ENCODE data around the gene GET4.

GET4 gene

DNA sequence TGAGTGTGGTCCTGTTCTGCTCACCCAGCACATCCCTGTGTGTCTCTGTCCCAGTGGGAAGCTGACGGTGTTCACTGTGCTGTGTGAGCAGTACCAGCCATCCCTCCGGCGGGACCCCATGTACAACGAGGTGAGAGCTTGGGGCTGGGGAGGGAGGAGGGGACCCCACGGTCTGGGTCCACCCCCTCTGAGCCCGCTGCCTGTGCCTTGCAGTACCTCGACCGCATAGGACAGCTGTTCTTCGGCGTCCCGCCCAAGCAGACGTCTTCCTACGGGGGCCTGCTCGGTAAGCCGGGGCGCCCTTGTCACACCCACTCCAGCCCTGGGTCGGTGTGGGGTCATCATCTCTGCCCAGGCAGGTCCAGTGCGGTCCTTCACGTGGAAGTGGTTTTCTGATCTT, 17.3 kb downstream of the GET4 start:
- TF ChIP-seq GATA3 (IDR thresholded peaks at IDR 0.05; ENCODE audit: low read depth, low read length): no peak
- no peak for TF ChIP-seq GATA2 (IDR thresholded peaks at IDR 0.05; ENCODE audit: low read depth, low read length)

DNA sequence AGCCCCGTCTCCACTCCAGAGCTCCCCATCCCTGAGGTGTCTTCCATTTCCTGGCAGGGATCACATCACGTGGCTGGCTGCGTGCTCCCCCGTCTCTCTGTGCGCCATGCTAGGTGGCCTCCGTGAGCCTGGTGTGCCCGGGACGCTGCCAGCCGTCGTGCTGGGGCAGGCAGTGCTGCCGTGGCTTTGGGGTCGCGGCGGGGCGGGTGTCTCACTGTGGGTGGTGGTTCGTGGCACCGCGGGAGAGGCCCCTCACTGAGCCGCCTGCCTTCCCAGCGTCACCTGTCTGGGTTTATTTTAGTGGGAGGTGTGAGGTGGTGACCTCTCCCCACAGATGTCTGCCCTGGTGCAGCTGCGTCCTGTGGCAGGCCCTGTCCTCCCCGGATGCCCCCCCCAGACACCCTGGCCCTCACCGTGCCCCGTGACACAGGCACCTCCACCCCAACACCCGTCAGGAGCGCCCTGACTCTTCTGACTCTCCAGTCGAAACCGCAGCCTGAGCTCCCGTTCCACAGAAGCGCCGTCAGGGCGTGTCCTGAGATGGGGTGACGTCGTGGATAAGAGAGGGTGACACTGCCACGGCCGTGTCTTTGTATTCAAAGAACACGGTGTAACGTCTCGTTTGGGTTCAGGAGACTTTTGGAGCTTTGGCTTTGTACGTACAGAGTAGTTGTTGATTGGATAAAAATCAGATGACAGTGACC, 18.0 kb downstream of the GET4 start:
- no peak for TF ChIP-seq GATA2 (IDR thresholded peaks at IDR 0.05; ENCODE audit: low read depth, low read length)
- TF ChIP-seq GATA3 (IDR thresholded peaks at IDR 0.05; ENCODE audit: low read depth, low read length): no peak

DNA sequence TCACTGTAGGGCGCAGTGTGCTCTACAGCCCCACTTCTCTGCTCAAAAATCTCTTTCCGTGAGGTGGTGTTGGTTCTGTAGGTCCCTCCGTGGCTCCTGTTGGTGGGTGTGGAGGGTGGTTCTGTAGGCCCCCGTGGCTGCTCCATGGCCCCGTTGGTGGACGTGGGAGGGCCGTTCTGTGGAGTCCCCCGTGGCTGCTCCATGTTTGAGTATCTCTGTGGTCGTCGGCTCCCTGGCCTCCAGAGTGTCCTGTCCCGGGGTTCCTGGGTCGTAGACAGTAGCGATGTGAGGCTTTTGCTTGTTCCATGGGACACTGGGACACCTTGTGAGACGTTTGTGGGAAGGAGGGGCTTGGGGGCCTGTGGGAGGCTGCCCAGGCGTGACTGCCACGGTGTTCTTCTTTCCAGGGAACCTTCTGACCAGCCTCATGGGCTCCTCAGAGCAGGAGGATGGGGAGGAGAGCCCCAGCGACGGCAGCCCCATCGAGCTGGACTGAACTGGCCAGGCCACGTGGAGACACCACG, 18.6 kb downstream of the GET4 start:
- no peak for TF ChIP-seq GATA2 (IDR thresholded peaks at IDR 0.05; ENCODE audit: low read depth, low read length)
- TF ChIP-seq GATA3 (IDR thresholded peaks at IDR 0.05; ENCODE audit: low read depth, low read length): no peak

DNA sequence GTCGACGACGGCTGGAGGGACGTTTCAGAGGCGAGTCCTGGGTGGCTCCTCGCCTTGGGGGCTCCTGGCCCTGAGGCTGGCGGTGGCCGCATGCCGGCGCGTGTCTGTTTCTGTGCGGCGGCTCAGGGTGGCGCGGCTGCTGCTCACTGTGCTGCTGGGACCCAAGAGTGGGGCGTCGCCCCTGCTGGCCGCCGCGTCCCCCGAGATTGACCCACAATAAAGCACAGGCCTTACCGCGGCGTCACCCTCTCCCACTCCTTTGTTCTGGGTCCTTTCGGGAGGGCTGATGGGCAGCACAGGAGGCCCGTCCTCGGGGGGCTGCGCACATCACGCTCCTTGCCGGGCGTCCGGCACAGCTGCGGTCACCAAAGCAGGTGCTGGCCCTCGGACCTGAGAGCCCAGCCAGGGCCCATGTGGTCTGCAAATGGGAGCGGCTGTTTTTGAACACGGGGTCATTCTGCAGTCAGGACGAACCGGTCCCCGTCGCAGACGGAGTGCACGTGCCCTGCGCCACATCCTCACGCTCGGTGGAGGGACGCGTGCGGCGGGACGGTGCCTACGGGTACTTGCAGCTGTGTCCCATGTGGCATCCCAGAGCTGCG, 19.2 kb downstream of the GET4 start:
- TF ChIP-seq GATA3 (IDR thresholded peaks at IDR 0.05; ENCODE audit: low read depth, low read length): no peak

DNA sequence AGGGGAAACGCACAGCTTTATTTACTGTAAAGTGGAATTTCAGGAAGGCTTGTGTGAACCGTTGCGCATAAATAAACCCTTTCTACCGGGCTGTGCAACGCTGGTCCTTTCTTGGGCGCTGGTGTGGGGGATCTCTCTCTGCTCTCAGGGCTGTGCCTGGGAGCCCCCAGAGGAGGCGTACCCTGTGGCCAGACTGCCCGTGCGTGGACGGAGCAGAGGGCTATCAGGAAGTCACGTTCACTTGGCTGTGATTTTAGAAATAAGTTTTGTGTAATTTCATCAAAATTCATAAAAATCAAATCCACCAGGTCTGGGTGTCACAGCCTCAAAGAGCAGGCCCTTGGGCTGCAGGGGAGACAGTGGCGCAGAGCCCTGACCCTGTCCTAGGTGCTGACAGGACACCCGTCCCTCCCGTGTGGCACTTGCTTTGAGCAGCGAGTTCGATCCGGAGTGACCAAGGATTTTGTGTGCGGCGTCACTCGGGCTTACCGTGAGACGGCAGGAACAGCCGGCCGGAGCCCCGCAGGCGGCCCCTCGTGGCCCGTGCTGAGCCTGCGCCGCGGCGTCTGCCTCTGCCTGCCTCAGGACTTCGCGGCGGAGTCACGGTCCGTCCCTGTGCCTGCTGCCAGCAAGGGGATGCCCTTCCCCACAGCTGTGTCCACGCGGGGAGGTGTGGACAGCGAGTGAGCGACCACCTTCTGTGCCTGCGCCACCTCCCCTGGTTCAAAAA, 20.2 kb downstream of the GET4 start:
- no peak for TF ChIP-seq GATA3 (IDR thresholded peaks at IDR 0.05; ENCODE audit: low read depth, low read length)
- TF ChIP-seq GATA2 (IDR thresholded peaks at IDR 0.05; ENCODE audit: low read depth, low read length): no peak

DNA sequence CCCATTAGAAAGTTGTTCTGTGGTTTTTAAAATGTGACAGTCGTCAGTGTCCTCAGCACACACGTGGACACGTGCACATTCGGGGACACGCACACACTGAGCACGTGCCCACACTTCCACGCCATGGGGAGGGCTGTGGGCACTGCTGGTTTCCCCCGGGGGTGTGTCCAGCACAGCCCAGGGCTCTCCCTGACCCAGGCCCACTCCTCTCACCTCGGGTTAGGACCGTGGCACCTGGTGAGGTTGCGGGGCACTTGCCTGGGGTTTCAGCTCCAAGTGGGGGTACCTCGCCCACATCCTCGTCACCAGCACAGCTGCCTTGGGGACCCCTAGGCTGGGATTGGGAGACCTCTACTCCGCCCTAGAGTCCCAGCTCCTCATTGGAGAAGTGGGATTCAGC, 20.7 kb downstream of the GET4 start:
- TF ChIP-seq GATA3 (IDR thresholded peaks at IDR 0.05; ENCODE audit: low read depth, low read length) (no peak), GATA2 (IDR thresholded peaks at IDR 0.05; ENCODE audit: low read depth, low read length) (no peak)

DNA sequence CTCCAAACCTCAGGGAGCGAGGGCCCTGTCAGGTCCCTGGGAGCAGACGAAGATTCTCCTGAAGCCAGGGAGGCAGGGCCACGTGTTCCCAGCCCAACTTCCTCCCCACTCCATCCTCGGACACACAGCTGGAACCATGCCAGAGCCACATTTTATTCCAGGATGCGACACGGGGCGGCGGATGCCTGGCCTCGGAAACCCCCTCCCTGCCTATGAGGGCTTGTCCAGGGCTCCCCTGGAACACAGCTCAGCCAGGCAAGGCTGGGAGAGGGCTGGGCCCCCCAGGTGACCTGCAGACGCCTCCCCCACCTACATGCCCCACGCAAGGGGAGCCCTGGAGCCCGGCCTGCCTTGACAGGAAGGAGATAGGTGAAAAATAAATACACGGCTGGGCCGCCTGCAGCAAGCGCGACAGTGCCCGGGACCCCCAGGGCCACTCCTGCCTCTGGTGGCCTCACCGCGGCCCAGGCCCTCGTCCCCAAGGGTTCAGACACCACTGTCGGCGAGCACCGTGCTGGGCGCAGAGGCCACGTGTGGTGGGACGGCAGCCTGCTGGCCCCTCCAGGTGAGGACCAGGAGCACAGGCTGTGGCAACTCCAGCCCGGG, 21.5 kb downstream of the GET4 start:
- no peak for TF ChIP-seq GATA2 (IDR thresholded peaks at IDR 0.05; ENCODE audit: low read depth, low read length)
- TF ChIP-seq GATA3 (IDR thresholded peaks at IDR 0.05; ENCODE audit: low read depth, low read length): no peak

DNA sequence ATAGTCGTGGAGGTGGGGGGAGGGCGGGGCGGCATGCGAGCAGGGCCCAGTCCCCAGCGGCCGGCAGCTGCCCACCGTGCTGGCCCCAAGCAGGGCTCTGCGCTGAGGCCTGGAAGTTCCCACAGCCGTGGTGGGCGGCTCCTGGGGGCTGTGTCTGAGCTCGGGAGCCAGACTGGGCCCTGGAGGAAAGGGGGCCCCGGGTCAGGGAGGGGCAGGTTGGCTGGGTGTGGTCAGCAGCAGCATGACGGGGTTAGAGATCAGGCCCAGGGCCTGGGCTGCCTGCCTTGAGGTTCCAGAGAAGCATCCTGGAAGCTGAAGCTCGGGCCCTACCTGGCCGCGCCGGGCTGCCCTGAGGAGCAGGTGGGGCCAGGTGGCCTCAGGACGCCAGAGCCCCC, 22.1 kb downstream of the GET4 start:
- TF ChIP-seq GATA3 (IDR thresholded peaks at IDR 0.05; ENCODE audit: low read depth, low read length) (no peak), GATA2 (IDR thresholded peaks at IDR 0.05; ENCODE audit: low read depth, low read length) (no peak)

DNA sequence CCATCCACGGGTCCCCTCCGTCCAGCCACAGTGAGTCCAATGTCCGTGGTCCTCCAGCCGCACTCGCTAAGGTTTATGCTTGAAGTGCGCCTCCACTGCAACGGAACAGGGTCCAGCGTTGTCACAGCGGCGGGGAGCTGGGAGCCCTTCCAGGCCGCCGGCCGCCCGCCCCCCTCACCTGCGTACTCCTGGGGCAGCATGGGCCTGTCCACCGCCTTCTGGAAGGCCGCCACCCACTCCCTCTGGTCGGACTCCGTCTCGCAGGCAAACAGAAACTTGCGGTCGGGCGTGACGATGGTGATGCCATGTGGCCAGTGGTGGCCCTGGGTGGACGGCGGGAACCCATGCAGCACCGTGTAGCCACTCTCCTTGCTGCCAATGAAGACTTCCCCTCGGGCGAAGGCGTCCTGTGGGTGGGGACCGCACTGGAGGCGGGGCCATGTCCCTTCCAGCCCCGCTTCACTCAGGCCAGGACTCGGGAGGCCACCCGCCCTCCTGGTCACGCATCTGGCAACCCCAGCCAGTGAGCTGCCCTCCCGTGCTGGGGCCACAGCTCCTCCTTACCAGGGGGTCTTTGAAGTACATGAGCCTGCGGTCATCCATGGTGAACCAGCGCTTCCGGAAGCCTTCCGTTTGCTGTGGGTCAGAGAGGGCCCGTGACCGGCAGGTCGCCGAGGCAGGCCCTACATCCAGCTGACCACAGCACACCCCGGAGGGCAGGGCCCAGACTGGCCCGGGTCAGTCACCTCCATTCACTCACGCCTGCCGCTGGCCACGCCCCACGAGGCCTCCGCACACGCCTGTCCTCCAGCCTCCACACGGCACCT, 22.7 kb downstream of the GET4 start:
- no peak for TF ChIP-seq GATA2 (IDR thresholded peaks at IDR 0.05; ENCODE audit: low read depth, low read length)
- TF ChIP-seq GATA3 (IDR thresholded peaks at IDR 0.05; ENCODE audit: low read depth, low read length): no peak

DNA sequence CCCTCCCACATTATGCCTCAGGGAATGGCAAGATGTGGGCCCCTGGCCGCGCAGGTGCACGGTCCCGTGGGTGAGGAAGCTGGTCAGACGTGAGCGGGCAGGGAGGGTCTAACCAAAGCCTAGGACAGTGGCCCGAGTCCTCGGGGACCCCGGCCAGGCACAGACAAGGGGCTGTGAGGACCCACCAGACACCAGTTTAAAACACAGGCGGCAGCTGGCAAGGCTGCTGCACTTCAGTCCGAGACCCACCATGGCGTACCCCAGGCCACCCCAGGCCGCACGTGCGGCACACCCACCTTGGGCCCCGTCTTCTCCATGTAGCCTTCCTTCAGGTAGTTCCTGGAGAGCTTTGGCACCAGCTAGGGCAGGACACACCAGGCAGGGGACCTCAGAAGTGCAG, 23.5 kb downstream of the GET4 start:
- TF ChIP-seq GATA2 (IDR thresholded peaks at IDR 0.05; ENCODE audit: low read depth, low read length) (no peak), GATA3 (IDR thresholded peaks at IDR 0.05; ENCODE audit: low read depth, low read length) (no peak)

DNA sequence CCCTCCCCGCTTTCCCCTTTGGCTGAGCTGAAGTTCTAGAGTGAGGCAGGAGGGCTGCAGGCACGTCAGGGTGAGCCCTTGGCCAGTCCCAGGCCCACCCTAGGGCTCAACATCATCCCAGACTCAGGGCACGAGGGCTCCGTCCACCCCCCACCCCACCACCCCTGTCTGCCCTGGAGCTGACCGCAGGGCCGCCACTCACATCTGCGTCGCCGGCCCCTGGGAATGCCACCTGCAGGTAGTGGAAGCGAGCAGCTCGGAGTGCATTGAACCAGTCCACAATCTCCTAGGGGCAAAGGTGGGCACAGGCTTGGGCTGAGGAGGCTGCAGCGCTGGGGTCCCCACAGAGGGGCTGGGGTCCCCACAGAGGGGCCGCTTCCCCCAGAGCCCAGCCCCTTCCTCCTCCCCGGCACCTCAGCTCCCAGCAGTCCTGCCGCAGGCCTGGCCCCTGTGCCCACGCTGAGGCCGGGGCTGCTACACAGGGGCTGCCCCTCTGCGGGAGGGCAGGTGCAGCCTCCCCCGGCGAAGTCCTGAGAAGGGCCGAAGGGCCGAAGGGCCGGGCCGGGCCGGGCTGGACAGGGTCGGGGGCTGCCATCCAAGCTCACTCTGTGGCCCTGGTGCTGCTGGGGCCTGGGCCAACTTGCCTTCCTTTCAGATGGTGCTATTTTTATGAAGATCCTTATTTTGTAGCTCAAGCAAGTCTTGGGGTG, 24.1 kb downstream of the GET4 start:
- TF ChIP-seq GATA3 (IDR thresholded peaks at IDR 0.05; ENCODE audit: low read depth, low read length): no peak
- TF ChIP-seq GATA2 (IDR thresholded peaks at IDR 0.05; ENCODE audit: low read depth, low read length): no peak

DNA sequence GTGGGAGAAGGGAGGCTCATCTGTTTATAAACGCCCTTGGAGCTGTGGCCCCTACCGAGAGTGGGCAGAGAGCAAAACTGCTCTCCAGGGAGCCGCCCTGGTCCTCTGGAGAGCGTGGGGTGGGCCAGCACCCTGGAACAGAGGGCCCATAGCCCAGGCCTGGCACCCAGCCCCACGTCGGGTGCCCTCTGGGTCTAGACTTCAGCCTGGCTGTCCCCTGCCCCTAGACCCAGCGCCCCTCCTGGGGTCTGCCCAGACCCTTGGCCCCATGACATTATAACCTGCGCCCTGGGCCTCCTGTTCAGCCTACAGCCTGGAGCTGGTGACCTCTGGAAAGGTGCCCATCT, 24.7 kb downstream of the GET4 start:
- TF ChIP-seq GATA3 (IDR thresholded peaks at IDR 0.05; ENCODE audit: low read depth, low read length) (no peak), GATA2 (IDR thresholded peaks at IDR 0.05; ENCODE audit: low read depth, low read length) (no peak)

Data from SH-SY5Y (cell line).